ENCODE data around the gene SLC1A2. TPM values are rescaled to one million over a fixed set of nuclear protein-coding genes. Genes with fewer than 3 reads are reported as not detected.
A peak's percentile ranks its signal among the peaks of the same experiment; 100 is the strongest.

Gene SLC1A2
- total and polyA plus RNA-seq, 3 donors from 2014 or later, result 0.74 to 7.5 (median 1.1) TPM

DNA sequence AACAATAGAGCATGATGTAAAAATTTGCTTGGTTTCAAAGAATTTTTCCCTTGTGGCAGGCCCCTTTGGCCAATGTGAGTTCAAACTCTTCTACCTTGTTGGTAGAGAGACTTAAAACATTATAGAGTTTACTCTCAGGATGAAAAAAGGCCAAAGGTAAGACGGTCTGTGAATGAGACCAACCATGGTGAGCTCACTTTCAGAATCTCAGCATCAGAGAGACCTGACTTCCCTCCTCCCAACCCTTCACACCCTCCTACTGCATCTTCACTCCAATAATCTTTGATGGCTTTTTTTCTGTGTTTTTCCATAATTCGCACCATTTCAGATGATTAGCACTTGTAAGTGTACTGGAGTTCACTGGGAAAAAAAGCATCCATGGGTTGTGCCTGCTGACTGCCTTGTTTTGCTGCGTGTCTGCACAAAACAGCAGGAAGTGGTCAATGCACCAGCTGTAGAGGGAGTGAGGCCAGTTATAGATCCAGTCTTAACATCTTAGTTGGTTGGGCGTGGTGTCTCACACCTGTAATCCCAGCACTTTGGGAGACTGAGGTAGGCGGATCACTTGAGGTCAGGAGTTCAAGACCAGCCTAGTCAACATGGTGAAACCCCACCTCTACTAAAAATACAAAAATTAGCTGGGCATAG lies 64.1 kb downstream of the SLC1A2 start:
- H3K9me3 ChIP-seq, result no peaks in the 10 kb centered on the region
- DNase-seq, result no peak
- H3K4me1 ChIP-seq, result peaks cover 6% of the 10 kb centered on the region
- no peaks in the 10 kb centered on the region for H3K36me3 ChIP-seq (ENCODE audit: low read depth, missing control alignments)
- TF ChIP-seq, protein P1, sequence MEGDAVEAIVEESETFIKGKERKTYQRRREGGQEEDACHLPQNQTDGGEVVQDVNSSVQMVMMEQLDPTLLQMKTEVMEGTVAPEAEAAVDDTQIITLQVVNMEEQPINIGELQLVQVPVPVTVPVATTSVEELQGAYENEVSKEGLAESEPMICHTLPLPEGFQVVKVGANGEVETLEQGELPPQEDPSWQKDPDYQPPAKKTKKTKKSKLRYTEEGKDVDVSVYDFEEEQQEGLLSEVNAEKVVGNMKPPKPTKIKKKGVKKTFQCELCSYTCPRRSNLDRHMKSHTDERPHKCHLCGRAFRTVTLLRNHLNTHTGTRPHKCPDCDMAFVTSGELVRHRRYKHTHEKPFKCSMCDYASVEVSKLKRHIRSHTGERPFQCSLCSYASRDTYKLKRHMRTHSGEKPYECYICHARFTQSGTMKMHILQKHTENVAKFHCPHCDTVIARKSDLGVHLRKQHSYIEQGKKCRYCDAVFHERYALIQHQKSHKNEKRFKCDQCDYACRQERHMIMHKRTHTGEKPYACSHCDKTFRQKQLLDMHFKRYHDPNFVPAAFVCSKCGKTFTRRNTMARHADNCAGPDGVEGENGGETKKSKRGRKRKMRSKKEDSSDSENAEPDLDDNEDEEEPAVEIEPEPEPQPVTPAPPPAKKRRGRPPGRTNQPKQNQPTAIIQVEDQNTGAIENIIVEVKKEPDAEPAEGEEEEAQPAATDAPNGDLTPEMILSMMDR (IDR thresholded peaks at IDR 0.05), result no peak
- no peak for TF ChIP-seq POLR2A (IDR thresholded peaks at IDR 0.05)
- H3K4me3 ChIP-seq, result no peak overlapping the region
- intact Hi-C loops (cut with DNase I; ENCODE audit: low total_unique reads), result no loop called here
- no peak overlapping the region for H3K27ac ChIP-seq
- 79 to 94% methylated on average over 4 to 5 of the region's 5 CpGs for WGBS, 2 donors
- no peaks in the 10 kb centered on the region for H3K27me3 ChIP-seq

DNA sequence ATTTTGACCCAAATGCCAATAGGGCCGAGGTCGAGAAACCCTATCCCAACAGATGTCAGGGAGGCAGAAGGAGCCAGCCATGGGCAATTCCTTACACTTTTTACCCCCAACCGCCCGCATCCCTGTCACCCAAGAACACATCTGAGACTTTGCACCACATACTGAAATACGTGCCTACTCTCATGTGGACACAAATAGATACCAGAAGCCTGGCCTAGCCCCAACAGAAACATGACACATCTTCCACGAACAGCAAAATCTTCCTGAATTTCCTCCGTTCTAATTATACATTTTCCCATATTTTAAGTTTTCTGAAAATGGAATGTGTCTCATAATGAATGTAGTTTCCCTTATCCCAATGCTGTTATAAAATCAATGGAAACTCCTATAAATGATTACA lies 64.7 kb downstream of the SLC1A2 start:
- TF ChIP-seq POLR2A (IDR thresholded peaks at IDR 0.05), result no peak
- TF ChIP-seq, protein P1 (IDR thresholded peaks at IDR 0.05), result no peak
- intact Hi-C loops (cut with DNase I; ENCODE audit: low total_unique reads), result no loop called here
- peaks cover under 1% of the 10 kb centered on the region for H3K4me1 ChIP-seq
- no peaks in the 10 kb centered on the region for H3K9me3 ChIP-seq
- H3K36me3 ChIP-seq (ENCODE audit: low read depth, missing control alignments), result no peaks in the 10 kb centered on the region
- WGBS, 2 donors, result 87 to 88% methylated on average over 7 of the region's 7 CpGs
- no peak for DNase-seq
- no peak overlapping the region for H3K4me3 ChIP-seq
- no peaks in the 10 kb centered on the region for H3K27me3 ChIP-seq
- no peak overlapping the region for H3K27ac ChIP-seq

DNA sequence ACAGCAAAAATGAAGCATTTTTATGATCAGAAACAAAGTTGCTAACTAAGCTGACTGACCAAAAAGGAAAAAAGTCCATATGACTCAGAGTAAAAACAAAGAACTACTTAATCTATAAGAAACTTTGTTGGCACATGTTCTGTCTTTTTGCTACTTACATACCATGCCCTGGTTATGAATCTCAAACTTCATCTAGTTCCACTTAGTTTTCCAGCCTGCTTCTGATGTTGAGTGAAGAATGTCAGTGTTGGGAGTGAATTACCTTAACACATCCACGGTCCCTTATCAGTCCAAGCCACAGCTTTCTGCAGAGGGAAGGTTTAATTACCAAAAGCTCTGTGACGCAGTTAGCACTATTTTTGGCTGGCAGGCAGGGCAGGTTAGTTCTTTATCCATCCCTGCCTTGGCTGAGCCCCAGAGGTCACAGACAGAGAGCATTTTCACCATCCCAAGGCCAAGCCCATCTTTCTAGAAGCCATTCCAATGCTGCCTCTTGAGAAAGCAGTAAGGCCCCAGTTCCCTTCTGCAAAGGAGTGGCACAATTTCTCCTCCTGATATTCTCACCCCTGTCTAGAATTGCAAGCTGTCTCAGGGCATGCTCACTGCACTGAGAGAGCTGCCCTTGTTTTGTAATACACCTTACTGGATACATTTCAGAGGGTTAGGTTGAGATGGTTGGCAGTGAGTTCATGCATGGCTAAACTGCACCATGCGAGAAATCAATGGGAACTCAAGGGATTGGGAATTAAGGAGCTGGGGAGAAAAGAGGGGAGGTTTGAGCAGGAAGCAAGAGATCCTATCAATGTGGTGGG lies 67.1 kb downstream of the SLC1A2 start:
- DNase-seq, result peak; percentile 21
- Histone ChIP-seq H3K9me3 (no peaks in the 10 kb centered on the region), H3K27ac (no peak overlapping the region), H3K27me3 (no peaks in the 10 kb centered on the region), H3K36me3 (ENCODE audit: low read depth, missing control alignments) (no peaks in the 10 kb centered on the region), H3K4me3 (no peak overlapping the region), H3K4me1 (no peaks in the 10 kb centered on the region)
- 57 to 61% methylated on average over 3 of the region's 3 CpGs for WGBS, 2 donors
- TF ChIP-seq POLR2A (IDR thresholded peaks at IDR 0.05), result no peak
- TF ChIP-seq, protein P1 (IDR thresholded peaks at IDR 0.05), result no peak
- intact Hi-C loops (cut with DNase I; ENCODE audit: low total_unique reads), result no loop called here

DNA sequence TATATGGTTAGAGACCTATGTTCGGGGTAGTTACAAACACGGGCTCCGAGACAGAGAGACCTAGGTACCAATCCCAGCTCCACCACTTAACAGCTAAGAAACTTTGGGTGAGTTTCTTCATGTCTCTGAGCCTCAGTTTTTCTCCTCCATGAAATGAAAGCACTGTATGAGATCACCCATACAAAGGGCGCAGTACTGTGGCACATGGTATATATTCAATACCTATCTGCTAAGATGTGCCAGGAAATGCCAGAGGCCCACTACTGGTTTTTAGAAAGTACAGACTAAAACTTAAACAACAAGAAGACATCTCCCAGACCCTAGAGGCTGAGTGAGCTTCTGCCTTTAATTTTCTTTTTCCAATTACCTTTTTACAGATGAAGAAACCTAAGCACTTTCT lies 69.5 kb downstream of the SLC1A2 start:
- Histone ChIP-seq H3K27ac (no peak overlapping the region), H3K4me3 (no peak overlapping the region), H3K27me3 (no peaks in the 10 kb centered on the region), H3K36me3 (ENCODE audit: low read depth, missing control alignments) (no peaks in the 10 kb centered on the region), H3K9me3 (no peaks in the 10 kb centered on the region), H3K4me1 (no peaks in the 10 kb centered on the region)
- WGBS, 2 donors, result 90 to 95% methylated on average over 4 of the region's 4 CpGs
- intact Hi-C loops (cut with DNase I; ENCODE audit: low total_unique reads), result no loop called here
- TF ChIP-seq, protein P1 (IDR thresholded peaks at IDR 0.05), result no peak
- TF ChIP-seq POLR2A (IDR thresholded peaks at IDR 0.05), result no peak
- no peak for DNase-seq
